Posterior vena cava (tissue), 2 donors: Measurements from ENCODE around the gene MYH11. TPM values are rescaled to one million over a fixed set of nuclear protein-coding genes. Genes with fewer than 3 reads are reported as not detected.

Source experiments
- DNase-seq: peaks from one replicate; pipeline ENCODE4 v3.0.0-alpha.2; 2020; ENCODE audit warnings: low spot score
- intact Hi-C, 2 donors: fragments of 100-400 bp; cut with DNase I; formaldehyde crosslinking; loops; one replicate each; pipeline versions ENCODE4 v1.14.1 to v1.14.2; 2022 to 2023
- total RNA-seq, 2 donors: library from RNA; stranded (reverse); fragmentation: NEBNext Ultra II Directional; extraction: Animal tissue kit (Norgen Biotek cat#: 25700); gene quantifications; one replicate each; pipeline ENCODE4 v1.2.1, GENCODE V29; 2021
- donor health status: DM: yes; HTN: yes; CAD: no.
- donor health status: DM: yes; HTN: yes; CAD: no.

The MYH11 gene
- total RNA-seq, 2 donors from 2014 or later = 1,932 to 2,544 TPM

DNA sequence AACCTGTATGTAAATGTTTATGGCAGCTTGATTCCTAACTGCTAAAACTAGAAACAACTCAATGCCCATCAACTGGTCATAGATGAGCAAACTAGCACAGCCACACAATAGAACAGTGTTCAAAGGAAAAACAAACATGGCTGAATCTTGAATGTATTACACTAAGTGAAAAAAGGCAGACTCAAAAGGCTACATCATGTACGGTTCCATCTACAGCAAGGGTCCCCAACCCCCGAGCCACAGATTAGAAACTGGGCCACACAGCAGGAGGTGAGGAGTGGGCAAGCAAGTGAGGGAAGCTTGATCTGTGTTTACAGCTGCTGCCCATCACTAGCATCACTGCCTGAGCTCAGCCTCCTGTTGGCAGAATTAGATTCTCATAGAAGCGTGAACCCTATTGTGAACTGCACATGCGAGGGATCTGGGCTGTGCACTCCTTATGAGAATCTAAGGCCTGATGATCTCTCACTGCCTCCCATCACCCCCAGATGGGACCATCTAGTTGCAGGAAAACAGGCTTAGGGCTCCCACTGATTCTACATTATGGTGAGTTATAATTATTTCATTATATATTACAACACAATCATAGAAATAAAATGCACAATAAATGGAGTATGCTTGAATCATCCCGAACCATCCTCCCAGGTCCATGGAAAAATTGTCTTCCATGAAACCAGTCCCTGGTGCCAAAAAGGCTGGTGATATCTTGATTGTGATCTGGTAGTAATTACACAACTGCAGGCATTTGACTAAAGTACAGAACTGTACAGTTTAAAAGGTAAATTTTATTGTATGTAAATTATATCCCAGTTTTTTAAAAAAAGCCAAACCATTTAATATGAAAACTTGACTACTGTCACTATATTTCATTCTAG is 23.8 kb upstream of the MYH11 start:
- DNase-seq = no peak
- intact Hi-C loops = loop anchor here in 1 of 2 donors (10.0 kb wide), 1 partner anchor 134 kb away; no protein-coding TSS in a partner anchor

DNA sequence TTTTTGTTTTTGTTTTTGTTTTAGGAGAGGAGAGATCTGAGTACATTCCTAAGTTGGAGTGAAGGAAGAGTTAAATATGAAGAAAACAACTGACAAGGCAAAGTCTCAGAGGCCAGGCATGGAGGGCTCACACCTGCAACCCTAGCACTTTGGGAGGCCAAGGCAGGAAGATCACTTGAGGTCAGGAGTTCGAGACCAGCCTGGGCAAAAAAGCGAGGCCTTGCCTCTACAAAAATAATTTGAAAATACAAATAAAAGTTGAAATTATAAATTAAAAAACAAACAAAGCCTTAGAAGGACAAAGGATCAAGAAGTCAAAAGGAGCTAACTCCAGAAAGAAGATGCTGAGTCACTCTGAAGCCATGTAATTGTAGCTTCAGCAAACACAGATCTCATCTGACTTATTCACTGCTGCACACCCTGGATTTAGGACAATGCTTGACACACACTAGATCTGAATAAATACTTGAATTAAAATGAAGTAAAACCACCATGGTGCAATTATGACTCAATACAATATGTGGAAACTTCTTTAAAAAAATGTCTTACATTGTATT is 22.5 kb upstream of the MYH11 start:
- peak; percentile 20 for DNase-seq
- intact Hi-C loops = loop anchor here in 1 of 2 donors (5.0 kb wide), 1 partner anchor 248 kb away; no protein-coding TSS in a partner anchor

DNA sequence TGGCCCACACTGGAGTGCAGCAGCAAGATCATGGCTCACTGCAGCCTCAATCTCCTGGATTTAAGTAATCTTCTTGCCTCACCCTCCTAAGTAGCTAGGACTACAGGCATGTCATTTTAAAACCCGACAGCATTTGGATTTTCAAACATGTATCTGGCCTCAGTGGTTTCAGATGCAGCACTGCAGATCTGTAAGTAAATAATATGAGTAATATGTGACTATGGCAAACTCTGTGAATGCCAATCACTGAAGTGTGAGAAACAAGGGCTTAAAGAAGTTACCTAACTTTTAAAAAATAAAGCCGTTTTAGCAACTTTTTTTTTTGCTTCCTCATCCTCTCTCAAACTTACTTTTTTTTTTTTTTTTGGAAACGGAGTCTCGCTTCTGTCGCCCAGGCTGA is 19.7 kb upstream of the MYH11 start:
- intact Hi-C loops = loop anchor here in 1 of 2 donors (5.0 kb wide), 1 partner anchor 251 kb away; no protein-coding TSS in a partner anchor
- DNase-seq = no peak

DNA sequence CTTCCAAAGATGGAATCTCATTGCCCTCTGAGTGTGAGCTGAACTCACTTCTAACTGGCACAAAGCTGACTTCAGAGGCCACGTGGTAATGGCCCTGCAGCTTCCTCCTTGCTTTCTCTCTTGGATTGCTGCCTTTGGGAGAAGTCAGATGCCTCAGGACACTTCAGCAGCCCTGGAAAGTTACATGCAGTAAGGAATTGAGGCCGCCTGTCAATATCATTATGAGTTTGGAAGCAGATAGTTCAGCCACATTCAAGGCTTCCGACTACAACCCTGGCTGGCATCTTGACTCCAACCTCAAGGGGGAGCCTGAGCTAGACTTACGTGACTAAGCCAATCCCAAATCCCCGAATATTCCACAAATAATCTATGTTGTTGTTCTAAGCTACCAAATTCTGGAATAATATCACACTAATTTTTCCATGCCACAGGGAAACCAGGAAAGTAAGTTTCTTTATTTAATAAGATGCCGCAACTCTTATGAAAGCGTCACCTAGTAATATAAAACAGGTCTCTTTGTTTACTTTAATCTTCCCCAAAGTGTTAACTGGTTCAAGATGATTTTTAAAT is 18.0 kb upstream of the MYH11 start:
- DNase-seq = no peak
- intact Hi-C loops = loop anchor here in 1 of 2 donors (5.0 kb wide), 1 partner anchor 252 kb away; no protein-coding TSS in a partner anchor

DNA sequence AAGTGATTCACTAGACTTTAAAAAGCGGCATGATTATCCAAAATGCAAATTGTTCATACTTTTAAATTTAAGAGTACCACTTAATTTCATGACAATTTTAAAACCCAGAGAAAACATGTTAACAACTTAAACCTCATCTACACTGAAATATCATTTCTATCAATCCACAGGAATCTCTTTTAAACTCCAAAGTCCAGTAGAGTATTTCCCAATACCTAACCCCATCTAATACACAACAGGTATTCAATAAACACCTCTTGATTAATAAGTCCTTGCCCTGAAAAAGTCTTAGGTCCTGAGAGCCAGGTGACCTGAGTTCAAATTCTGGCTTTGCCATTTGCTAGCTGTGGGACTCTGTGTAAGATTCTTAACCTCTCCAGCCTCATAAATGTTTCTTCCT is 16.9 kb upstream of the MYH11 start:
- no peak for DNase-seq
- intact Hi-C loops = loop anchor here in 1 of 2 donors (1.0 kb wide), 1 partner anchor 254 kb away; no protein-coding TSS in a partner anchor

DNA sequence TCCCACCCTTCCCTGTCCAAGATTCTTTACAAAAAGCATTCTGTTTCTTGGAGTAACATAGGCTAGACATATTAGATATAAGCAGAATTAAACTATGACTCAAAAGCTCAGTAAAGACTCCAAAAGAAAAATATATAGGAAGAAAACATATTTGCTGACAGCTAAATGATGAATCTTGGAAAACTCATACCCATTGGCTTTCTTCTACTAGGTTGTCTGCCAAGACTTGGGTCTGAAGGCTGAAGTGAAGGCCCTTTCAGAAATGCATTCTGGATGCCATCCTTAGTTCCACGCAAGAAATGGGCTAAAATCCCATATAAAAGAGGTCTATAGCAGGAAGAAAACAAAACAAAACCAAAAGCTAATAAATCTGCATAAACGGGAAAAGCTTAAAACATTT is 16.5 kb upstream of the MYH11 start:
- intact Hi-C loops = loop anchor here in 1 of 2 donors (1.0 kb wide), 1 partner anchor 254 kb away; no protein-coding TSS in a partner anchor
- DNase-seq = no peak

DNA sequence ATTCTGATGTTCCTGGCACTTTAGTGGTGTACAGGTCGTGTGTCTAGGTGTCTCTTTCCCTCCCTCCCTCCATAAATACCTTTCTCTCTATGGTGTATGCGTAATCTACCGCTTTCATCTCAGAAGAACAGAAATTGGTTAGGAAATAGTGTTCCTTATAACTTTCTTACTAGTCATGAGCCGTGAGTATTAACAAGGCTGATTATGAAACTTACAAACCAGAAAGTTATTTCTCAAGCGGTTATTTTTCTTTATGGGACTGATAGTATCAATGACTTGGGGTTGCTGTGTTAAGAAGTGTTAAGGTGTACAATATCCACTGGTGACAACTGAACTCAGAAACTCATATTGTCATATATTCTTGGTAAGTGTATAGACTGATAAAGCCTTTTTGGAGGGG is 13.2 kb upstream of the MYH11 start:
- intact Hi-C loops = no loop called here
- no peak for DNase-seq

DNA sequence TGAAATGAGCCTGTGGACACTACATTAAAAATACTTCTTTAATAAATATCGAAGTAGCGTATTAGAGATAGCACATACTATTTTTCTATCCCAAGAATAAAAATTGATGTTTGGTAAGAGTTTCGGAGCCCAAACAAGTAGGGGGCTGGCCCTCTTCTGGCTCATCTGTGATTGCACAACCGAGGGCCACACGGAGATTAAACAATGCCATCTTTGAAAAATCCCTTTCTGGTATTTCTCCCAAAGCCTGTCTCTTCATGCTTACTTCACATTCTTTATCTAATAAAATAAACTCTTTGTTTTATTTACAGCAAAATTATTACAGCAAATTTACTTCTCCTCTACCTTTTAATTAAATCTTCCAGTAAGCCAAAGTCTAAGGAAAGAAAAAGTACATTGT is 9.6 kb upstream of the MYH11 start:
- DNase-seq = no peak
- intact Hi-C loops = no loop called here

DNA sequence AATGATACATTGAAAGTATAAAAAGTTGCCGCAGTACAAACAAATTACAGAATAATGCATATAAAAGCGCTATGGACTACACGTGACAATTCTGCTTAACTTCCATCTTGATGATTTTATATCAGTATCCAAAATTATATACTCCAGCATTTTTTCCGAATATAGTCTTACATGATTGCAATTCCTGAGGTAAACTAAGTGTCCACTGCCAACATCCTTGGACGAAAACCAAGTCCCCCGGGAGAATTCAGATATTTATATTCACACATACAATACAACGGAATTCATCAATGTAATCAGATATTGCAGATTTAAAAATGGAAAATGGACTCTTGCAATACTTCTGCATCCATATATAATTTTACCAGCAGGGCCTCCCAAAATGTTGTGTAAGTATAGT is 8.9 kb upstream of the MYH11 start:
- no peak for DNase-seq
- intact Hi-C loops = no loop called here

DNA sequence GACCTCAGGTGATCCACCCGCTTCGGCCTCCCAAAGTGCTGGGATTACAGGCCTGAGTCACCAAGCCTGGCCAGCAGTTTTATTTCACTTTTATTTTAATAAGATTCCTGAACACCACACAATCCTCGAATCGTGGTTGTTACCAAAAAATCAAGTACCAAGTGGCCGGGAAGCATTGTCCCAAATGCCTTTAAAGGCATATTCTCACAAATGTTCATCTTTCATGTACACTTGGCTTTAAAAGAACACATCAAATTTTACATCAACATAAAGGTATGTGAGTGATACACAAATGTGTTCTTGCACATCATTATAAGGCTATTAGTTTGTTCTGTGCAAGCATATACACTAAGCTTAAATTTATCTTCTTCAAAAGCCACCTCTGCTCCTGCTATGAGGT is 8.1 kb upstream of the MYH11 start:
- intact Hi-C loops = no loop called here
- no peak for DNase-seq

DNA sequence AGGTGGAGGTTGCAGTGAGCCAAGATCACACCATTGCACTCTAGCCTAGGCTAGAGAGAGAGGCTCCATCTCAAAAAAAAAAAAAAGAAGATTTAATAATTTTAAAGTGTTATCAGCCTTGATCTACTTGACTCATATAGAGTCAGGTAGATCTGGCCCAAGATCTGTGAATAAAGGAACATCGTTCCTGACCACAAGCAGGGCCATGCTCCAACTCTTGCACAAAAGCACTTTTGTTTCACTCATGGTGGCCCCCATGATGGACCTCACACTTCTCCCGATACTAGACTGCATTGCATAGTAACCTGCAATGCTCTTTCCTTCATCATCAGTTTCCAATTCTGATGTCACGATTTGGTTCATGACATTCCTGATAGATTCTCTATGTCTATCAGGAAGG is 5.2 kb upstream of the MYH11 start:
- intact Hi-C loops = no loop called here
- no peak for DNase-seq

DNA sequence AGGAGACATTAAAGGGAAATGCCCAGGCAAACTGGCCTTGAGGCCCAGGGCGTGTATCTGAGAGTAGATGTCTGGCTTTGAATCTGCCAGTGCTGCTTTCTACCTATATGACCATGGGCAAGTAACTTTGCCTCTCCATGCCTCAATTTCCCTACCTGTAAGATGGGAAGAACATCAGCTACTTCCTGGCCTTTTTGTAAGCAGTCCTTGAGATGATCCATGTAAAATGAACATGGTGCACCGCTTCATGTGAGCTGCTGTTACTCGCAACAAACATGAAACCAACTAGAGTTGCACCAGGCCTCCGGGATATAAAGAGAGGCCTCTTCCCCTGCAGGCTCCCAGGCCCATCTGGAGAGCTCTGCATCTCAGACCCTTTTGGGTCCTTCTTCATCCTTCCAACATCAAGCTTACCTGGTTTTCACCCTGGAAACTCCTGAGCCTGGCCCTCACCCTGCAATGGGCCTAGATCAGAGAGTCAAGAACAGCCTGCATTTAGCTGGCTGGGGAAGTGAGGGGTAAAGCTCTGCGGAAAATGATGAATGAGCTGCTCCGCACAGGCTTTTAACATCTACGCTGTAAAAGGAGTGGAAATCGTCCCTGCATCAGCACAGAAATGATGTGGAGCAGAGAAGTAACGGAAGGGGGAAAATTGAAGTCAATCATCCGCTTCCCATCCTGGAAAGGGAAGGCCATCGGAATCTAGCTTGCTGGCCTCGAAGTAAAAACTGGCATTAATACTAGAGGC is 2.3 kb upstream of the MYH11 start:
- no peak for DNase-seq
- intact Hi-C loops = no loop called here

DNA sequence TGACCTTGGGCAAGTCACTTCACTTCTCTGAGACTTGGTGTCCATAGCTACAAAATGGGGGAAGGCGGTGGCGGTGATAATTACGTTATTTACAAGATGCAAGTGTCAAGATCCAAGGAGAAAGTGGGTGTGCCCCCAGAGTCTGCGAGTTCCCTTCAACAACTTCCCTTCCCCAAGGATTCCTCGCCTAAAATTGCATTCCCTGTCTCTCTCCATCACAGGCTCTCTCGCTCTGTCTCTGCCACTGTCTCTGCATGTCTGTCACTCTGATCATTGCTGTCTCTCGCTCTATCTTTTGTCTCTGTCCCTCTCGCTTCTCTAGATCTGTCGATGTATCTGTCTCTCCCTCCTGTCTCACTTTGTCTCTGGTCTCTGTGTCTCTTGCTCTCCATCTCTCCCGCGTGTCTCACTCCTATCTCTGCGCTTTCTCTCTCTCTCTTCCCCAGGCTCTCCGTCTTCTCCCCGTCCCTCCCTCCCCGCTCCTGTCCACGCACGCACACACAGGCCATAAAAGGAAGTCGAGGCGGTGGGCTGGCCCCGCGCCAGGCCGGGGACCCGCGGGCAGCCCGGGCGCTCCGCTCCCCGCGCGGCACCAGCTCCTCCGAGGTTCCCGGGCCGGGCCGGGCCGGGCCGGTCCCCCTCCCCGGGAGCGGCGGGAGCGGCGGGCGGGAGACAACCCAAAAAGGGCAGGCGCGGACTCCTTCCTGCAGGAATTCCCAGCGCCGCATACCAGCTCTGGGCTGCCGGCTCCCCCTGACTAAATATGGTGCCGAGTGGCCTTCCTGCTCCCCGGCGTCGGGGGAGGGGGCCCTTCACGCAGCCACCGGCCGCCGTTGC is 1.1 kb upstream of the MYH11 start:
- DNase-seq = peak; percentile 84
- intact Hi-C loops = no loop called here

DNA sequence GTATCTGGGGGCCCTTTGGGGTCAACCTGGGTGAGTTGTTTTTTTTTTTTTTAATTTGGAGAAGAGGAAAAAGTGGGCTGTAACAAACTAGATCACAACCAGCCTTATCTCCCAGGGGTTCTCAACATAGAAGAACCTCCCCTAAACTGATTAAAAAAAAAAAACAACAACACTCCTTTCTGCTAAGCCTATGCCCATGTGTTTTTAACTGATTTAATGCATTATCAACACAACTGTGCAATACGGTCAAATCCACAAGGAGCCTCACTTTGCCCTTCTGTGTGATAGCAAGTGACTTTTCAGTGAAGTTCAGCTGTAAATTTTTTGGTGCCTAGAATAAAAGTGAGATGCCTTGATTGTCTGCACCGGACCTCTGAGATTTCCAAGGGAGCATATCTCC is 646 bp downstream of the MYH11 start:
- intact Hi-C loops = no loop called here
- DNase-seq = no peak

DNA sequence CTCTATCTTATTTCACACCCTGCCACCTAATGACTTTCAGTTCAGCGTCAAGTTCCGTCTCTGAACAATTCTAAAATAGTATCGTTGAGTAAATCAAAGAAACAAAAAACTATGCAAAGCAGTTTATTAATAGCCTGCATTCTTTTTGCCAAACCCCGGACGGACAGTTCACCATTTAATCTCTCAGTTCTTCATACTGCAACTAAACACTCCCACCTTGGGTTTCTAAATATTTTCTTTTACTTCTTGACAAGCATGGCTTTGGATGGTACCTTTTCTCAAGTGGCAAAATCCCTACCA is 1.2 kb downstream of the MYH11 start:
- intact Hi-C loops = no loop called here
- no peak for DNase-seq

DNA sequence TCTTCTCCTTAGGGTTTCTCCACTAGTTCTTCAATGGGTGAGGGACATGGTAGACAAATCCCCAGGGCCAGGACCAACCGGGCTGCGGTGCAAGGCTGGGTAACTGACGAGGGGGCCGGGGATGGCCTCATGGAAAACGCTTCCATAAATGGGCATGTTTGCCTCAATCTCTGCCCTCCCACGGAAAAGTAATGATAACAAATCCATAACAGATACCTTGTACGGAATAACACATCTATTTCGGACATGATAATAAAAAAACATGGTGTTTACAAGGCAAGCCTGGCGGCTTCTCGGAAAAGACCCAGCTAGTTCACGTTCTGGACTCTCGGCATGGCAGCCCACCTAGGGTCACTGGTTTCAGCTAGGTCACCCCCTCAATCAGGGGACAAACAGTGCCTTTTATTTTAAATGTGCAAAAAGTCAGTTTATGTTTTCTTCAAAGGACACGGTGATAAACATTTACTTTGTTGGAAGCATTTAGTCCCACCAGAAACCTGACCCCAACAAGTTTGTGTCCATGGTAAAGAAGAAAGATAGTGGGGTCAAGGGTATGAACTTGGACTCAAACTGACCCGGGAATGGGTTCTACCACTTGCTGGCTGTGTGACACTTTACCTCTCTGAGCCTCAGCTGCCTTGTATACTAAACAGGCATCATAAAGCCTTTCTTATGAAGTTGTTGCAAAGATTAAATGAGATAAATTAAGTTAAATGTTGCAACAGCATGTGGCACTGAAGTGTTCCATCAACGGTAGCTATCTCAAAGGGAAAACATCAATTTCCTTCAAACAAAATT is 1.7 kb downstream of the MYH11 start:
- DNase-seq = no peak
- intact Hi-C loops = no loop called here

DNA sequence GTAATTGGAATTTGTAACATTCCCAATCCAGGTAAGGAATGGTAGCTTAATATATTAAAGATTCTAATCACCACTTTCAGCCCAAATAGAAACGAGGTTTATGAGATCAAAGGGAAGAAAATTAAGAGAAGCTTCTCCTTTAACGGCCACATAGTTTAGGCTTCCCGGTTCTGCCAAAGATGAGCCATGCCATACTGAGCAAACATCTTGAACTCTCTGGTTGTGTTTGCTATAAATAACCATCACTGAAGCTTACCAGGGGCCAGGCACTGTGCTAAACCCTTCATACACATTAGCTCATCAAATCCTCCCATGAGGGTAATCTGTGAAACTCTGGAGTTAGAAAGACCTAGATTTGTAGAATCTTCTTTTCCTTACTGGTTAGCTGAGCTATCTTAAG is 2.8 kb downstream of the MYH11 start:
- intact Hi-C loops = no loop called here
- DNase-seq = no peak

DNA sequence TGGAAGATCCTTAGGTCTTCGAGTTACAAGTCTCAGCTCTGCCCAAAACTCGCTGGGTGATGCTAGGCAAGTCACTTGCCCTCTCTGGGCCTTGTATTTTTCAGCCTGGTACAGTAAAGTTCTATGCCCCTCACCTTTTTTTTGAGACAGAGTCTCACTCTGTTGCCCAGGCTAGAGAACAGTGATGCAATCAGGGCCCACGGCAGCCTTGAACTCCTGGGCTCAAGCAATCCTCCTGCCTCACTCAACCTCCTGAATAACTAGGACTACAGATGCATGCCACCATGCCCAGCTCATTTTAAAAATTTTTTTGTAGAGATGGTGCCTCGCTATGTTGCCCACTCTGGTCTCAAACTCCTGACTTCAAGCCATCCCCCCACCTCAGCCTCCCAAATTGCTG is 3.8 kb downstream of the MYH11 start:
- intact Hi-C loops = no loop called here
- DNase-seq = no peak
